ACHN (cell line): Measurements from ENCODE around the gene SRRM3.
"Not testable (repeated sequence)": the region's sequence is repeated elsewhere in the genome, so short reads cannot be mapped to it uniquely, and the experiment has no call there.

Experiments
- DNase-seq: peaks from one replicate; pipeline ENCODE4 v3.0.0-alpha.2; 2015
- in situ Hi-C: cut with HindIII; loops from 2 replicates; pipeline ENCODE4 v1.10.0; 2017; ENCODE audit warnings: low sequenced_read_pairs, low pct_ligation_motif_present, low pct_unique_long_range_greater_than_20kb

SRRM3 gene

DNA sequence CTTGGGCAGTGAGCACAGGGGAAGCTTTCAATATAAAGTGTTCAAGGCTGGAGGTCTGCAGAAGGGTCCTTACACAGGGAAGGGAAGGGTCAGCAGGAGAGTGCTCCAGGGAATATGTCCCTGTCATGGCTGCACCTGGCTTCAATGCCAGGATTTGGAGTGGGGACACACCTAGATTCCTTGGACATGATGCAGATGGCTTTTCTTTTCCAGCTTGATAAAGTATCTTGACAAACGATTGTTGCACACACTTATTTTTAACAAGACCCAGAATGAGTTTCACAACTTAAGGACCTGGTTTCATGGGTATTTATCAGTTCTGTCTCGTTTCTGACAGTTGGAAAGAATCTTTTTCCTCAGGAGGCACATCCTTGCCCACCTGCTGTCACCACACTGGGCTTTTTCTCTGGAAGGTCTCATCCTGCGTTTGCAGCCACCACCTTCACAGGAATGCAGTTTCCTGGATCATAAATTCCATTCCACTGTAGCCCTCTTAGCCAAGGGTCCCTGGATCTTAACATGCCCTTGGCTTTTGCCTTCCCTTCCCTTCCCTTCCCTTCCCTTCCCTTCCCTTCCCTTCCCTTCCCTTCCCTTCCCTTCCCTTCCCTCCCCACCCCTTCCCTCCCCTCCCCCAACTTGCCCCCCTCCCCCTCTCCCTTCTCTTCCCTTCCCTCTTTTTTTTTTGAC, 21.7 kb downstream of the SRRM3 start:
- in situ Hi-C loops, result loop anchor here (5.0 kb wide), 1 partner anchor 39 kb away; no protein-coding TSS in a partner anchor
- no peak for DNase-seq

DNA sequence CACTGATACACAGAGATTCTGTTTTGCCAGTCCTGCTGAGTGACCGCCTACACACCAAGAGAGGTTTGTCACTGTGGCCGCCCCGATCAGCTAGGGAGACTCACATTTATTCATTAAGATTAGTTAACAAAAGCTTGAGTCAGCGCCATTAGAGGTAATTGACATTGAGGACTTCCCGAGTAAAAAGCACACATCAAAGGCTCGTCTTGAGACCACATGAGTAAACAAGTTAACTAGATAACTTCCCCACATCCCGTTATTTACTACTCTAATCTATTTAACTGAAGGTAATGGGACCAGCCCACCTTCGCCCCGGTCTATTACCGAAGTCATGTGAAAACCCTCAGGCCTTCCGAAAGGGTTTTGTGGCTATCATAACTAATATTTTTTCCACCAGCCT, 23.0 kb downstream of the SRRM3 start:
- DNase-seq, result no peak
- in situ Hi-C loops, result loop anchor here (5.0 kb wide), 1 partner anchor 38 kb away; no protein-coding TSS in a partner anchor

DNA sequence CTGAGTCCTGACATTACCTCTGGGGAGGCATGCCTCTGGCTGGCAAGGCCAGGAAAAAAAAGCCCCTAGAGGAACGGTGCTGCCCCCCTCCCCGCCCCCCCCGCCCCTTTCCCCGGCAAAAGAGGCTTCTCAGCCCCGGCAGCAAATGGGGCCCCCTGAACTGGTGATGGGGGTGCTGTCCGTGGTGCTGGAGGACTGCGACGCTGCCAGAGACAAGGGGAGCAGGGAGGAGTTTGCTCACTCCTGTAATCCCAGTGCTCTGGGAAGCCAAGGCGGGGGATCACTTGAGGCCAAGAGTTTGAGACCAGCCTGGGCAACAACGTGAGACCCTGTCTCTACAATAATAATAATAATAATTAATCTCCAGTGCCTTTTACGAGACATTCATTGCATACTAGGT, 23.7 kb downstream of the SRRM3 start:
- DNase-seq, result peak; percentile 65
- in situ Hi-C loops, result no loop called here

DNA sequence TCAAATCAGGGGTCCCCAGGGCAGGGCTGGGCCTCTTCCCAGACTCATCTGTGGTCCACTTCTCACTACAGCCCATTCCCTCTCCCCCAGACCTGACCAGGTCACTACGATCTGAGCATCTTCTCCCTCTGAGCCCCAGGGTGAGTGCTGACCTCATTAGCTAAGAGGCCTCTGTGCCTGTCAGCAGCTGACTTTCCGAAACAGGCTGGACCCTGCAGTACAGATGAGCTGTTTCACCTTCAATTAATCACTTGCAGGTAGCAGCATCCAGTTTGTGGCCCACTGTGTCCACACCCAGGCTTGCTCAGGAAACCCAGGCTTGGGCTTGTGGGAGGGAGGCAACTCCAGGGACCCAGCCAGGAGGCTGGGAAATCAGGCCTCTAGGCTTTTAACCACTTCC, 24.3 kb downstream of the SRRM3 start:
- in situ Hi-C loops, result no loop called here
- no peak for DNase-seq

DNA sequence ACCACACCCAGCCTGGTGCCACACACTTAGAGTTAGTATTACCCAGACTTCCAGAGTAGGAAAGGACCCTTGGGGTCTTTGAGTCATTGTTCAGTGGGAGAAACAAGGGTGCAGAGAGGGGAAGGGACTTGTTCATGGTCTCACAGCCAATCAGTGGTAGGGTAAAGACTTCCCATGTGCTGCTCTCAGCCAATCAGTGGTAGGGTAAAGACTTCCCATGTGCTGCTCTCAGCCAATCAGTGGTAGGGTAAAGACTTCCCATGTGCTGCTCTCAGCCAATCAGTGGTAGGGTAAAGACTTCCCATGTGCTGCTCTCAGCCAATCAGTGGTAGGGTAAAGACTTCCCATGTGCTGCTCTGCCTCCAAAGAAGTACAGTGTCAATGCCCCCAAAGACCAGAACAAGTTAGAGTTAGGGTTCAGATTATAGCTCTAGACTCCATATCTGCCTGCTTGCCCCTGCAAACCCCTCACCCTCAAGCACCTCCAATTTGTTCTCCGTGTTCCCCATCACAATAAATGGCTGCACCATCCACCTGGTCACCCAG, 25.3 kb downstream of the SRRM3 start:
- in situ Hi-C loops, DNase-seq: not testable (repeated sequence)

DNA sequence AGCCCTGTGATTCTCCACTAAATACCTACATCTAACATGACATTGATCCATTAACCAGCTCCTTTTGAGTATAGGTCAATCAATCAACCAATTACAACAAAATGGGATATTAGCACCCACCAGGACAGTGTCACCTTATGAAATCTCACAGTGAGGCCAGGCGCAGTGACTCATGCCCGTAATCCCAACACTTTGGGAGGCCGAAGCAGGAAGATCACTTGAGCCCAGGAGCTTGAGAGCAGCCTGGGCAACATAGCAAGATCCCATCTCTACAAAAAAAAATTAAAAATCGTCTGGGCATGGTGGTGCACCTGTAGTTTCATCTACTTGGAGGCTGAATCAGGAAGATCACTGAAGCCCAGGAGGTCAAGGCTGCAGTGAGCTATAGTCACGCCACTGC, 28.5 kb downstream of the SRRM3 start:
- in situ Hi-C loops, result no loop called here

DNA sequence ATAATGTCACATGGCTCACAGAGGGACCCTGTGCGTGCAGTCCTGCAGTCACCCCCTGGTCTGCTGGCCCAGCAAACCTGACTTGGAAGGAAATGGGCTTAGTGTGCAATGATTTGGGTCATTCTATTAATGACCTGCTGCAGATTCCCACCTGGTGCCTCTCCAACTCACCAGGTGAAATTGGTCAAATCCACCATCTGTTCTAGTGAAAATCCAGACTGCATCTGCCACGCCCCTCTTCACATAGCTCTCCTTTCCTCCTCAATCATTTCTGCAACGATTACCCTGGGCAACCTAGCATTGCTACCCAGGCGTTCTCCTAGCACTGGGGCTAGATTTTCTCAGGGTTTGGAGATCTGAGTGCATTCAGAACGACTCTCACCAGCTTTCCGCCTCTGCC, 29.4 kb downstream of the SRRM3 start:
- in situ Hi-C loops, result no loop called here
- no peak for DNase-seq

More for the DNA sequence above, 28.5 kb downstream of the SRRM3 start:
- no peak for DNase-seq

DNA sequence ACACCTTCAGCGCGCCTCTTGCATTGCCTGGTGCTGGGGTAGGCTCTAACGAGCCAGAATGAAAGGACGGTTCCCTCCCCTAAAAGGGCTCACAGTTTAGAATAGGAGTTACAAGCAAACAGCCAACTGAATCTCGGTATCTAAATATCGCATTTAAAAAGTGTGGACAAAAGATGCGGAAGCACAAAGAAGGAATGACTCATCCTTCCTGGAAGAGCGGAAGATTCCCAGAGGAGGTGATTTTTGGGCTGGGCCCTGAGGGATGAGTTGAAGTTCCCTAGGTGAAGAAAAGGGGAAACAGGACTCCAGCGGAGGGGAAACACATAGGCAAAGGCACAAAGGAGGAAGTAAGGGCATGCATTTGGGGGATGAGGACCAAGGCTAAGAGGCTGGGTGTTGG, 29.9 kb downstream of the SRRM3 start:
- DNase-seq, result no peak
- in situ Hi-C loops, result no loop called here

DNA sequence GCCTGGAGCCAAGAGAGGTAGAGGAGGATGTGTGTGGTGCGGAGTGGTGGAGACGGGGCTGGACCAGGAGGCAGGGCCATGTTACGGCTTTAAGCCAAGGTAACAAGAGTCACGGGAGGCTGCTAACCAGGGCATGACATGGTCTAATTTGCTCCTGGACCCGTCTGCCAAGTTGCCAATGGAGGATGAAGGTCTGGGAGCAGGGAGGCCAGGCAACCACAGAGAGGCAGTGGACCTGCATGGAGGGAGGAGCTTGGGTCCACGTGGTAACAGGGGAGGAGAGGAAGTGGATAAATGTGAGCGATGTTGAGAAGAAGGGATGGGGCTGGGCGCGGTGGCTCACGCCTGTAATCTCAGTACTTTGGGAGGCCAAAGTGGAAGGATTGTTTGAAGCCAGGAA, 31.0 kb downstream of the SRRM3 start:
- no peak for DNase-seq
- in situ Hi-C loops, result no loop called here

DNA sequence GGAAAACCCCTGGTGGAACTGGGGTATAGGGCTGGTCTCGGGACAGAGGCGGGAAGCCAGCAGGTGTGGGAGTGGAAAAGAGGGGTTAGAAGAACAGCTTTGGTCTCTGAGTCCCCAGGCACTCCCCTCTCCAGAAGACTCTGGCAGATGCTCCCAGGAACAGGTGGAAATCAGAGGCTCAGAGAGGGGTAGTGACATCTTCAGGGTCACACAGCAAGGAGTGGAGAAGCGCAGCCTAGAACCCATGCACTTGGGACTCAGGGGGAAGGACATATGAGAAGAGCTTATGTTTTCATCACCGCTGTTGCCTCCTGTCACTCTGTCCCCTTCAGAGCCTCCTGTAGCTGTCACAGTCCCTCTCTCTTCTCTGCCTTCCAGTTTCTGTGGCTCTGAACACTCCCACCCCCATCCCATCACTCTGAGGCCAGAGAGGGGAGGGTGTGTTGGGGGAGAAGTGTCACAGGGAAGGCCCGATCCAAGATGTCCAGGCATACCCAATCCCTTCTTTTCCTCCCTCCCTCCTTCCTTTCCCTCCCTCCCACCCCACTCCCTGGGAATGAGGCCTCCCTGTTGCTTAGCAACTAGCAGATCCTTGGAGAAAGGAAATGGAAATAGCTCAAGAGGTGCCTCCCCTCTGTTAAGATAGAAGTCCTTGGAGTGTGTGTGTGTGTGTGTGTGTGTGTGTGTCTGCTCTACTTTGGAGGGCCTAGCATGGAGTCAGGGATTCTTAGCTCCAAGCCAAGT, 32.0 kb downstream of the SRRM3 start:
- in situ Hi-C loops, result no loop called here
- no peak for DNase-seq

DNA sequence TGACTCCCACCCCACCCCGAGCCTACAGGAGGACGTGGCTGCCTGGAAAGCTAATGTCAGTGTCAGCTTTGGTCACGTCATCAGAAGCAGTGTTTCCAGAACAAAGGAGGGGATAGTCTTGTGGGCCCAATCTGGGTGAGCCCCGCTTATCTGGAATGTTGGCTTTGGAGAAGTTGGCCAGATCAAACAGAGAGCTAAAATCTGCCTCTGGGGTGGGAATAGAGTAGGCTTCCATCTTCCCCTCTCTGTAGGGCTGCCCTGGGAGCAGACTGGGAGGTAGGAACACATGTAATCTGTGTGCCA, 32.5 kb downstream of the SRRM3 start:
- no peak for DNase-seq
- in situ Hi-C loops, result no loop called here

DNA sequence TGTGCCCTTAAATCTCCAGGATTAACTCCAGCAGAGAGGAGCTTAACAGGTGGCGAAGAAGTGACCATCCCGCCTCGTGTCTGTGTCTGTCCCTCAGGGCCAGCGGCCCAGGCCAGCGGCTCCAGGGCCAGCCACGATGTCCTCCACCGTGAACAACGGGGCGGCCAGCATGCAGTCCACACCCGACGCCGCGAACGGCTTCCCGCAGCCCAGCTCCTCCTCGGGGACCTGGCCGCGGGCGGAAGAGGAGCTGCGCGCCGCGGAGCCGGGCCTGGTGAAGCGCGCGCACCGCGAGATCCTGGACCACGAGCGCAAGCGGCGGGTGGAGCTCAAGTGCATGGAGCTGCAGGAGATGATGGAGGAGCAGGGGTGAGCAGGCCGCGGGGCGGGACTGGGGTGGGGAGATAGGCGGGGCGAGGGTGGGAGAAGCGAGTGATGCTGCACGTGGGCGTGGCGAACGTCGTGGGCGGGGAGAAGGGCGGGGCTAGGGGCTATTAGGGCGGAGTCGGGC, 33.3 kb downstream of the SRRM3 start:
- peak; percentile 93 for DNase-seq
- in situ Hi-C loops, result no loop called here

DNA sequence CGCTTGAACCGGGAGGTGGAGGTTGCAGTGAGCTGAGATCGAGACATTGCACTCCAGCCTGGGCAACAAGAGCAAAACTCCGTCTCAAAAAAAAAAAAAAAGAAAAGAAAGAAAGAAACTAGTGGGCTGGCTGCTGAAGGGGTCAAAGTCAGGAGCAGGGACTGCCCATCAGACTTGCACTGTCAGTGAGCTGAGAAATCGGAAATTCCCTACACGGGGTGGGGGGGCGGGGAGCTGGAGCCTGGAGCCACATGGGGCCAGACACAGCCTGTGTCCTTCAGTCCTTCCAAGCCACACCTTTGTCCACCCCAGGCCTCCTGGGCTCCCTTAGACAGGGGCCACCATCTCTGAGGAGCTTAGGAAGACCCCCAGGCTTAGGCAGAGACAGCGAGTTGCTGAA, 34.5 kb downstream of the SRRM3 start:
- DNase-seq, result no peak
- in situ Hi-C loops, result no loop called here

DNA sequence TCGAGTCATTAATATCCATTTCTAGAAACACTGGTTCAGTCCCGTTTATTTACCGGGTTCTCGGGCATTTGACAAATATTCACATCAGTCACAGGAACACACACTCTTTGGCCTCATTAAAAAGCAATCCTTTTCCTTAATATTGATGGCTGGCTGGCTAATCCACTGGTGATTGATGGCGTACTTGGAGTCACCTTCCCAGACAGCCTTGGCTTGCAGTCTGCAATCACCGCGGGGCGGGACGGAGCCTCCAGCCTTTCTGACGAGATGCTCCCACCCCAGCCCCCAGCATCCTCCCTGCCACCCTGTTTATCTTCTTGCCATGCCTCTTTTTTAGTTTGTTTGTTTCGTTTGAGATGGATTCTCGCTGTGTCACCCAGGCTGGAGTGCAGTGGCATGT, 36.6 kb downstream of the SRRM3 start:
- in situ Hi-C loops, result no loop called here
- DNase-seq, result no peak

DNA sequence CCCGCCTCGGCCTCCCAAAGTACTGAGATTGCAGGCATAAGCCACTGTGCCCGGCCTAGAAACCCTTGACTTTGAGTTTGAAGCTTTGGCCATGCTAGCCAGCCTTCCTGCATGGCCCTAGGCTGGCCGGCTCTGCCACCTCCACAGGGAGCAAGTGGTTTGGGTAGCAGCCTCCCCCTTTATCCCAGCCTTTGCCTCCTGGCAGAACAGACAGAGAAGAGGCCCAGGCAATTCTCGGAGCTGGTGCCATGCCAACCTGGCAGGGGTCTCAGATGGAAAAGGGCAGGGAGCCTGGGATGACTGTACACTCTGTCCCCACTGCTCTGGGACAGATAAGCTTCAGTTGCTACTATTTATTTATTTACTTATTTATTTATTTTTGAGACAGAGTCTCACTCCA, 39.4 kb downstream of the SRRM3 start:
- no peak for DNase-seq
- in situ Hi-C loops, result no loop called here

DNA sequence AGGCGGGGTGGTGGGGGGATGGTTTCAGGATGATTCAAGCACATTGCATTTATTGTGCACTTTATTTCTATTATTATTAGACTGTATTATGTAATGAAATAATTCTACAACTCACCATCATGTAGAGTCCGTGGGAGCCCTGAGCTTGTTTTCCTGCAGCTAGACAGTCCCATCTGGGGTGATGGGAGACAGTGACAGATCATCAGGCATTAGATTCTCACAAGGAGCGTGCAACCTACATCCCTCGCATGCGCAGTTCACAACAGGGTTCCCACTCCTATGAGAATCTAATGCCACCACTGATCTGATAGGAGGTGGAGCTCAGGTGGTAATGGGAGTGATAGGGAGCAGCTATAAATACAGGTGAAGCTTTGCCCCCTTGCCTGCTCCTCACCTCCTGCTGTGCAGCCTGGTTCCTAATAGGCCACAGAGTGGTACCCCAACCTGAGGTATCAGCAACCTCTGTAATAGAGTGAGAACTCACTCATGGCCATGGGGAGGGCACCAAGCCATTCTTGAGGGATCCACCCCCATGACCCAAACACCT, 40.9 kb downstream of the SRRM3 start:
- in situ Hi-C loops, DNase-seq: not testable (repeated sequence)

DNA sequence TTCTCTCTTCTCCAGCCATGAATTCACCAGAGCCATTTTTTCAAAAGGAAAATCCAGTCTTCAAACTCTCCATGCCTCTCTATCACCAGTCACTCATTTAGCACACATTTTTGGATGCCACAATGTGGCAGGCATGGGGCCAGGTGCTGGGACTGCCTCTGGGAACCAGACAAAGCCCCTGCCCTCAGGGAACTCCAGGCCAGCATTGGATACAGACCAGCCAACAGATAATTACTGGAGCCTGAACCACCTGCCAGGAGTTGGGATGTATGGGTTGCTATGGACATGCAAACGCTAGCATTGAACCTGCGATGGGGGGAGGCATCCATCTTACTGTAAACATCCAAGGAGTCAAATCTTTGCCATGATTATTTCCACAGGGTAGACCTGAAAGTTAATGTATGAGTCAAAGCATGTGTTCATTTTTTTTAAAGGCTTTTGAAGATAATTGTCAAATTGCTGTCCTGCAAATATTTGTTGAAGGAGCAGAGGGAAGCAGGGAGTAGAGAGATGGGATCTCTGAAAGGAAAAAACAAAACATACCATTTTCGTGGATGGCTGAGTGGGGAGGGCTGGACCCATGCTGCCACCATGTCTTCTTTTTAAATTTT, 43.2 kb downstream of the SRRM3 start:
- in situ Hi-C loops, result no loop called here

DNA sequence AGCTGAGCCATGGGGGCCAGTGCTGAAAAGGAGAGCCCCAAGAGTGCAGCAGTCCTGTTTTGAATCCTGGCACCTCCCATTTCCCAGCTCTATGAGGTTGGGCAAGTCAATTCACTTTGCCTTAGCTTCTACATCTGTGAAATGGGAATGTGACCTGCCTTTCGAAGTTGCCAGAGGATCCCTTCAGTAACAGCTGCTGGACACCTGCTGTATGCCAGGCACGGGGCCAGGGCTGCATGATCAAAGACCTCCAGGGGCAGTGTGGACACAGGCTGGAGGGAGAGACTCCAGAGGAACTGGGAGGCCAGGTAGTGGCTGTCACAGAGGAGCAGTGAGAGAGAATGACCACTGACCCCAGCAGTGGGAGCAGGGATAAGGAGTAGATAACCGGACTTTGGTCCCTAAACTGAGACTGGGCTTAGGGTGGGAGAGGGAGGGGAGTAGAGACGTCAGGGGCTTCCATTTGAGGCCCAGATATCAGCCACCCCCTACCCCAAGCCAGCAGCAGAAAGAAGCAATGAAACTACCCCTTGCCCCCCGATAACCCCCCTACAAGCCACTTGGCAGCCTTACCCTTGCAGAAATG, 45.2 kb downstream of the SRRM3 start:
- DNase-seq, result no peak
- in situ Hi-C loops, result no loop called here

More for the DNA sequence above, 43.2 kb downstream of the SRRM3 start:
- no peak for DNase-seq

DNA sequence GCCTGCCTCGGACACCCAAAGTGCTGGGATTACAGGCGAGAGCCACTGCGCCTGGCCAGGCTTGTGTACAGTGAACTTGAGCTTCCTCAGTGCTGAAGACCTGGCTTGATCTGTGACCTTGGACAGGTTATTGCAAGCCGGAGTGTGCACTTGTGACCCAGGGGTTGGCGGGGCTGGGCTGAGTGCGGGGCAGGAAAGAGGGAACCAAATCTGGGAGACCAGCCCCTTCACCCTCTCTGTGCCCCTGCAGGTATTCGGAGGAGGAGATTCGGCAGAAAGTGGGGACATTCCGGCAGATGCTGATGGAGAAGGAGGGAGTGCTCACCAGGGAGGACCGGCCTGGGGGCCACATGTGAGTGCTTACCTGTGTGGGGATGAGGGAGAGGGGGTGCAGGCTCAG, 46.2 kb downstream of the SRRM3 start:
- no peak for DNase-seq
- in situ Hi-C loops, result no loop called here
